SH-SY5Y (cell line): ENCODE measurements around the gene SLC39A11.

Source experiments
- GATA2 ChIP-seq: IDR thresholded peaks from 2 replicates; pipeline ENCODE4 v1.6.1; 2011; ENCODE audit warnings: mild to moderate bottlenecking, low read depth, low read length
- GATA3 ChIP-seq: IDR thresholded peaks from 2 replicates; pipeline ENCODE4 v1.6.1; 2011; ENCODE audit warnings: low read depth, mild to moderate bottlenecking, low read length, moderate library complexity

- no peak for TF ChIP-seq GATA2
- no peak for TF ChIP-seq GATA3
Observed at GRCh38 chr17:73020110-73020509, 72.4 kb downstream of the SLC39A11 start.
